Activated CD4-positive, alpha-beta memory T cell treated with anti-CD3 and anti-CD28 coated beads, Interleukin-2, amount 10 ng/mL, durations not matched to agents 7 days and 5 days (primary cell): ENCODE data around the gene EPB41L4B. TPM values are rescaled to one million over a fixed set of nuclear protein-coding genes. Genes with fewer than 3 reads are reported as not detected.
"Not testable (repeated sequence)": the region's sequence is repeated elsewhere in the genome, so short reads cannot be mapped to it uniquely, and the experiment has no call there.

Experiments
- CTCF ChIA-PET: fragments of 350-600 bp; sonication (Branson Sonifier 250); formaldehyde crosslinking; loops from one replicate; lab custom pipeline; 2021; ENCODE audit warnings: antibody characterized with exemption, inconsistent platforms; lab: Charles Lee
- POLR2A ChIA-PET: fragments of 350-600 bp; sonication (Branson Sonifier 250); formaldehyde crosslinking; loops from one replicate; lab custom pipeline; 2021; ENCODE audit warnings: antibody characterized with exemption; lab: Charles Lee
- DNase-seq: peaks from one replicate; pipeline ENCODE4 v3.0.0-alpha.2; 2020
- H3K27ac Mint-ChIP-seq: one replicate; pipeline ENCODE4 v1.8.0; 2021; ENCODE audit warnings: mild to moderate bottlenecking, mixed read lengths
- H3K27me3 Mint-ChIP-seq: one replicate; pipeline ENCODE4 v1.8.0; 2021; ENCODE audit warnings: mixed read lengths
- H3K36me3 Mint-ChIP-seq: one replicate; pipeline ENCODE4 v1.8.0; 2021; ENCODE audit warnings: low read depth, mixed read lengths
- H3K4me1 Mint-ChIP-seq: one replicate; pipeline ENCODE4 v1.8.0; 2021; ENCODE audit warnings: mixed read lengths
- H3K4me3 Mint-ChIP-seq: one replicate; pipeline ENCODE4 v1.8.0; 2021; ENCODE audit warnings: mild to moderate bottlenecking, mixed read lengths
- H3K9me3 Mint-ChIP-seq: one replicate; pipeline ENCODE4 v1.8.0; 2021; ENCODE audit warnings: mixed read lengths
- total RNA-seq, 2 experiments: library from RNA; stranded (reverse); gene quantifications; one replicate each; pipeline ENCODE4 v1.2.3, GENCODE V29; 2021

EPB41L4B gene
- total RNA-seq, 2 experiments from 2014 or later, result 0.08 to 0.18 TPM

DNA sequence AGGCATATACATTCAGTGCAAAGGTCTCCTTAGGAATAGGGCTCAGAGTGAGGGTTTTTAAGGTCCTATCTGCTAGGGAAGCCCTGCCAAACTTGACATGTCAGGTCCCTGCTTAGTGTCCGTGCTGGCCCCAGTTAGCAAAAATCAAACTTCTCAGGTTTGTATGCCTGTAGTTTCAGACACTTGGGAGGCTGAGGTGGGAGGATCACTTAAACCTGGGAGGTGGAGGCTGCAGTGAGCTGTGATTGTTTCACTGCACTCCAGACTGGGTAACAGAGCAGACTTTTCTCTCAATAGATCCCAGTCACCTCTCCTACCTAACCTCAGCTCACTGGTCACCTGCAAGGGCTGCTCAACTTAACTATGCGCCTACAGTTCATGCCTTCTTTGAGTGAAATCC is 182.4 kb downstream of the EPB41L4B start:
- Mint-ChIP-seq H3K9me3 (no peaks in the 10 kb centered on the region), H3K27me3 (peaks cover 6% of the 10 kb centered on the region), H3K27ac (no peak overlapping the region), H3K36me3 (no peaks in the 10 kb centered on the region), H3K4me1 (peaks cover 2% of the 10 kb centered on the region), H3K4me3 (no peak overlapping the region)
- DNase-seq, result no peak
- CTCF ChIA-PET, result no interaction called here
- POLR2A ChIA-PET, result no interaction called here

DNA sequence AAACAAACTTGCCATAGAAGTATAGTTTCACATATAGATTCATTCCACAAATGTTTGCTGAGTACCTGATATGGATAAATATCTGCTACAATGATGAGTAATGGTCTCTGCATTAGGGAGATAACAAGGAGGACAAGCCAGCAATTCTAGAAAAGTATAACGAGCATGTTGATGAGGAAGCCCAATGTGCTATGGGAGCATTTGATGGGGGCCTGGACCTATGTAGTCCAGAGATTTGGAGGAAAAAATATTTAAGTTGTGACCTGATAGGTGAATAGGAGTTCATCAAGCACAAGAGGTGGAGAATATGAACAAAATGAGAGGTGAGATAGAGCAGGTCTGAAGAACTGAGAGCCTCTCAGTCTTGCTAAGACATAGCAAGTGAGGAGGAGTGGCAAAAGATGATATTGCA is 186.7 kb downstream of the EPB41L4B start:
- Mint-ChIP-seq H3K27ac (no peak overlapping the region), H3K9me3 (no peaks in the 10 kb centered on the region), H3K4me3 (no peak overlapping the region), H3K36me3 (no peaks in the 10 kb centered on the region), H3K27me3 (peaks cover 2% of the 10 kb centered on the region), H3K4me1 (peaks cover 1% of the 10 kb centered on the region)
- POLR2A ChIA-PET, result no interaction called here
- DNase-seq, result no peak
- CTCF ChIA-PET, result no interaction called here

DNA sequence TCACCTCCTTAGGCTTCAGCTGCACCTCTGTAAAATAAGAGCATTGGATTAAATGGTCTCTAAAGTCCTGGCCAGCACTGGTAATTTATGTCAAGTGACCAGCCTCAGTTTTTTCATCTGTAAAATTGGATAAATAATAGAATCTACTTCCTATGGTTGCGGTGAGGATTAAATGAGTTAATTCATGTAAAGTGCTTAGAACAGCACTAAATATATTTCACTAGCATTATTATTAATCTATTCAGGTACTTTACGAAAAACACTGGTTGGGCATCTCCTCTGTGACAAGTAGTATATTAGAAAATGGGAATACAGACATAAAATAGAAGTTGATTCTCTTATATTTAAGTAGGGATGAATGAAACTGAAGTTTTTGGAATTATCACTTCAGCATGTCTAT is 187.3 kb downstream of the EPB41L4B start:
- POLR2A ChIA-PET, result no interaction called here
- peaks cover 1% of the 10 kb centered on the region for H3K4me1 Mint-ChIP-seq
- H3K27ac Mint-ChIP-seq, result no peak overlapping the region

DNA sequence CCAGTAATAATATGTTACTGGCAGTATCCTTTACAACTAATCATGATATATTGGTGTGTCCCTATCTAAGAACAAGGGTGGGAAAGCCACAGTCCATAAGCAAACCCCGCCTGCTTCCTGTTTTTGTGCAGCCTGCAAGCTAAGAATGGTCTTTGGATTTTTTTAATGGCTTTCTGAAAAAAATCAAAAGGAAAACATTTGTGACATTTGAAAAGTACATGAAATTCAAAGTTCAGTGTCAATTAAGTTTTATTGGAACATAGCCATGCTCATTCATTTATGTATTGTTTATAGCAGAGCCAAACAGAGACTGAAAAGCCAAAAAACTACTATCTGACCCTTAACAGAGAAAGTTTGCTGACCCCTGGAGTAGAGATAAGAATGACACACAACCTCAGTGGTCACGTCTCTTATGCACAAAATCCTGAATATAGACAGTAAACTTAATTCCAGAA is 188.3 kb downstream of the EPB41L4B start:
- Mint-ChIP-seq H3K4me3 (no peak overlapping the region), H3K27me3 (peaks cover 2% of the 10 kb centered on the region), H3K27ac (no peak overlapping the region), H3K4me1 (peaks cover 1% of the 10 kb centered on the region), H3K9me3 (no peaks in the 10 kb centered on the region), H3K36me3 (no peaks in the 10 kb centered on the region)
- DNase-seq, result no peak
- POLR2A ChIA-PET, result no interaction called here
- CTCF ChIA-PET, result interaction anchor here (0.6 kb wide), 1 partner anchor 215 kb away, joined by 5 read pairs; no protein-coding TSS in a partner anchor

More for the DNA sequence above, 187.3 kb downstream of the EPB41L4B start:
- Mint-ChIP-seq H3K9me3 (no peaks in the 10 kb centered on the region), H3K36me3 (no peaks in the 10 kb centered on the region), H3K27me3 (peaks cover 2% of the 10 kb centered on the region), H3K4me3 (no peak overlapping the region)
- CTCF ChIA-PET, result interaction anchor here (0.6 kb wide), 1 partner anchor 216 kb away, joined by 5 read pairs; no protein-coding TSS in a partner anchor
- no peak for DNase-seq

DNA sequence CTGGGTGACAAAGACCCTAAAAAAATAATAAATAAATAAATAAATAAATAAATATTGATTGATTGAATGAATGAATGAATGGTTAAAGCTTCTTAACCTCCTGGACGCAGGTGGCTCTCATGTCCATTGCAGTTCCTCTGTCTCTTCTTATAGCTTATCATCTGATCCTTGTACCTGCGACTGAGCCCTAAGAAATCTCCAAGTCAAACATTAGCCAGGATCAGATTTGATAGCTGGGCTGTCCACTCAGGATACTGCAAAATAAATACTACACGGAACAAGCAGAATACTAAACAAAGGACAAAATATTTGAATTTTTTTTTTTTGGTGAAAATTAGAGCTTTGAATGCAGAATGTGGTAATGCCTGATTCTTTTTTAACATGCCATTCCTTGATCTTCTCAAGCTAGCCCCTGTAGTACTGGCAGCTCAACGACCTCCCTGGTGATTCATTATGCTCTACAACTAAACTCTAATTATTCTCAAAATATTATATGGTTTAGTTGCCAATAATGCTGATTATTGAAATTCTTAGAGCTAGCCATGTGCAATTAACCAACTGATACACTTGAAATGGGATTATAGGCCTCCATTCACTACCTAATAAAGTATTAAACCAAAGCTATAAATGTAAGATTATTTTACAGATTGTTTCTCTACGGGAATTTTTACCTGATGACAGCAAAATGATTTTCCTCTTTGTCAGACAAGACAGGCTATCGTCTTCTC is 191.2 kb downstream of the EPB41L4B start:
- CTCF ChIA-PET, result interaction anchor here (0.9 to 1.1 kb wide), 2 partner anchors 9 to 11 kb away, joined by 3 to 5 read pairs; no protein-coding TSS in a partner anchor
- Mint-ChIP-seq H3K27ac (no peak overlapping the region), H3K9me3 (no peaks in the 10 kb centered on the region), H3K36me3 (no peaks in the 10 kb centered on the region), H3K27me3 (peaks cover 4% of the 10 kb centered on the region), H3K4me3 (no peak overlapping the region), H3K4me1 (peaks cover 1% of the 10 kb centered on the region)
- DNase-seq, result no peak
- POLR2A ChIA-PET, result interaction anchor here (0.5 to 0.6 kb wide), 2 partner anchors 117 to 129 kb away, joined by 3 read pairs; no protein-coding TSS in a partner anchor

DNA sequence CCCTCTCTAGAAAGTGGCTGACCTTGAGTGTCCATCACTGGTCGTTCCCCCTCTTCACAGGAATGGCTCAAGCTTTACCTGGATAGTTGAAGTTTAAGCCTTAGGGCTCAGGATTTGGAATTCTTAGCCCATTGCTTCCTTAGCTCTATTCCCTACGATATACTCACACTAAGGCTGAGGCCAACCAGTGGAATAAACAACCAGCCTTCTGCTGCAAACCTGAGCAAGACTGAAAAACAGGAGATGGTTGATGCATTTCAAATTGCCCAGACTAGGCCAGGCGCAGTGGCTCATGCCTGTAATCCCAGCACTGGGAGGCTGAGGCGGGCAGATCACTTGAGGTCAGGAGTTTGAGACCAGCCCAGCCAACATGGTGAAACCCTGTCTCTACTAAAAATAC is 194.2 kb downstream of the EPB41L4B start:
- CTCF ChIA-PET, result interaction anchor here (1.8 kb wide), 1 partner anchor 18 kb away, joined by 7 read pairs; no protein-coding TSS in a partner anchor
- POLR2A ChIA-PET, DNase-seq, H3K36me3 Mint-ChIP-seq, H3K27ac Mint-ChIP-seq, H3K27me3 Mint-ChIP-seq, H3K4me1 Mint-ChIP-seq, H3K4me3 Mint-ChIP-seq, H3K9me3 Mint-ChIP-seq: not testable (repeated sequence)

DNA sequence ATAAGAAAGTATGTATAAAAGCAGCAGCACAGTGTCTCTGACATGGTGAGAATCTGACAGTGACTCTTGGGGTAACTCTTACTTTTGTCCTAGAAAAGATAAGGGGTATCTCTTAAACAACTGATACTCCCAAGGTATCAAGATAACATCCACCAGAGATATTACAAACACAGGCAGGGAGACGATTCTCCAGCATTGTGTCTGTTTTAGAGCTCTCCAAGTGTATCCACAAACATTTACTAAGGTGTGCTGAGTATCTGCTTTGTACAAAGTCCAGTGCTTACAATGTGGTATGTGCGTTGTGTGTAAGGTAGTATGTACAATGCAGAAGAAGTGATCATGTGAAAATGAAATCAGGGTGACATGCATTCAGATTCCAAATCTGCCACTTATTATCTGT is 196.7 kb downstream of the EPB41L4B start:
- Mint-ChIP-seq H3K27ac (no peak overlapping the region), H3K36me3 (no peaks in the 10 kb centered on the region), H3K27me3 (peaks cover 4% of the 10 kb centered on the region), H3K9me3 (no peaks in the 10 kb centered on the region), H3K4me3 (no peak overlapping the region), H3K4me1 (peaks cover 14% of the 10 kb centered on the region)
- ChIA-PET POLR2A (no interaction called here), CTCF (no interaction called here)
- no peak for DNase-seq

DNA sequence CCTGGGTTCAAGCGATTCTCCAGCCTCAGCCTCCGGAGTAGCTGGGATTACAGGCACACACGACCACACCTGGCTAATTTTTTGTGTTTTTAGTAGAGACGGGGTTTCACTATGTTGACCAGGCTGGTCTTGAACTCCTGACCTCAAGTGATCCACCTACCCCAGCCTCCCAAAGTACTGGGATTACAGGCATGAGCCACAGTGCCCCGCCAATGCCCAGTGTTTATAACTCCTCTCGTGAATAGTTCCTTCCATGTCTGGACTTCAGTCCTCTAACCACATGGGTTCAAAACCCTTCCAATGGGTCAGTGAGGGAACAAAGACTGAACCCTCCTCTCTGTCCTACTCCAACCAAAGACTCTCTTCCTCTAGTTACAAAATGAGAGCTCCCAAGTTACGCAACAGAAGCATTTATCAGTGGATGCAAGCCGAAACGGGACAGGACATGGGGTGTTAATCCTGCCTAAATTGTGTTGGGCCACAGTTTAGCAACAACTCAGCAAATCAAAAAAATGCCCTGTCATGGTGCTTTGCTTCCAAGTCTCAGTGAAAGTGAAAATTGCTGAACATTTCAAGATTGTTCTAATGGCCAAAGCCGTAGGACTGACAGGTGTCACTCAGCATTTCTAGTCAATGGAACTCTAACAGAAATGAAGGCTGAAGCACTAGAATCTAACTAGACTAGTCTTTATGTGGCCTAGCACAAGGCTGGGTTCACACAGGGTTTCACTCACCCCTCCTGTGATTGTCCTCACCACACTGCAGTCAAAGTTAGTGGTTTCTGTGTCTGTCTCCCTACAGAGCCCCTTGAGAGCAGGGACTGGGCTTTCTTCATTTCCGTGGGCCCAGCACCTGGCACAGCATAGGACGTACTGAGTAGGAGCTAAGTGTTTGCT is 197.9 kb downstream of the EPB41L4B start:
- Mint-ChIP-seq H3K4me1 (peaks cover 19% of the 10 kb centered on the region), H3K27ac (no peak overlapping the region), H3K9me3 (no peaks in the 10 kb centered on the region), H3K4me3 (no peak overlapping the region), H3K36me3 (no peaks in the 10 kb centered on the region), H3K27me3 (peaks cover 4% of the 10 kb centered on the region)
- POLR2A ChIA-PET, result no interaction called here
- DNase-seq, result no peak
- CTCF ChIA-PET, result no interaction called here

Other genes starting within 250 kb of the EPB41L4B start
- gene TMEM245, start 201.1 kb downstream of the EPB41L4B start, total RNA-seq, result 10 to 100 TPM; 33.3 TPM
- gene FRRS1L, start 153.8 kb downstream of the EPB41L4B start, total RNA-seq, result not detected
- gene PTPN3, start 177.2 kb upstream of the EPB41L4B start, total RNA-seq, result under 1 TPM; 0.20 to 0.35 TPM